AG10803 (cell line): ENCODE measurements around the gene SEC11A.

Experiments
- DNase-seq: peaks from one replicate; pipeline ENCODE4 v3.0.0; 2010; ENCODE audit warnings: low read depth
- H3K4me3 ChIP-seq: 2 replicates; pipeline ENCODE4 v1.5.1; 2011; ENCODE audit warnings: mild to moderate bottlenecking, low read length, control low read depth
- CTCF ChIP-seq: conservative IDR thresholded peaks from 2 replicates; pipeline ENCODE4 v1.5.1; 2011; ENCODE audit warnings: mild to moderate bottlenecking, low read length, control low read depth, inconsistent platforms

SEC11A gene

DNA sequence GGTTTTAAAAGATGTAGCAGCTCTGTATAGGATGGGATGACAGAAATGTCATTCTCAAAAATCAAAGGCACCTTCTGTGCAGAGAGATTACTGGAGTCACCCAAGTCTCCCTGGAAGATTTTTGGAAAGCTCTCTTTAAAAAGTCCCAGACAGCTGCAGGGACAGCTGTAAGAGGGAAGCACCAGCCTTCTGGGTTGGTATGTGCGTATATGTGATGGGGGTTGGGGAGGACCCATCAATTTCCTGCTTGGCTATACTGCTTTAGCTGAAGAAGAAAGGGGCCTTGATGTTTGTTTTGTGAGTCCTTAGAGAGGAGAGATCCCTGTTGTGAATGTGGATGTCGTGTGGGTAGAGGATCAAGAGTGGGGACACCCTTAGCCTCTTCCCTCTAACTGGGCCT, 5.4 kb upstream of the SEC11A start:
- H3K4me3 ChIP-seq = no peak overlapping the region
- no peak for TF ChIP-seq CTCF
- no peak for DNase-seq

GRCh38 chr15:84715441-84716035, 401 bp downstream of the SEC11A start:
- peak overlapping the region; percentile 93 for H3K4me3 ChIP-seq
- no peak for TF ChIP-seq CTCF
- peak; percentile 16 for DNase-seq

DNA sequence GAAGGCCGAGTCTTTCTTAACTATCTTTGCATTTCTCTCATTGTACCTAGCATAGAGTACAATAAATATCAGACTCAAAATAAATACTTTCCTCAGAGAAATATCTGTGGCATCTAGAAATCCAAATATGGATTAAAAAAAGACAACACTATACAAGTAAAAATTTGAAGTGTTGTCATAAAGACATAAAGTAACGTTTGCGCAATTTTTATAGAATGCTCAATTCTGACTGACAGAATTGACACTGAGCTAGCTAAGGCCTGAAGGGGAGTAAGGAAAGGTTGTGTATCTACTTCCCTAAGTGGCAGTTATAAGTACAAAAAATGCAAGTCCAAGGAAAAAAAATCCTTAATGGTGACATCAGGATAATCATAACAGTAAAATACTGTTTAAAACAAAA, 1.1 kb downstream of the SEC11A start:
- no peak for TF ChIP-seq CTCF
- peak overlapping the region; percentile 93 for H3K4me3 ChIP-seq
- no peak for DNase-seq

GRCh38 chr15:84714372-84714771, 1.6 kb downstream of the SEC11A start:
- no peak for DNase-seq
- TF ChIP-seq CTCF = no peak
- H3K4me3 ChIP-seq = peak overlapping the region; percentile 93

- no peak for TF ChIP-seq CTCF
- H3K4me3 ChIP-seq = no peak overlapping the region
- DNase-seq = no peak
Observed at GRCh38 chr15:84703808-84704207, 12.1 kb downstream of the SEC11A start.

DNA sequence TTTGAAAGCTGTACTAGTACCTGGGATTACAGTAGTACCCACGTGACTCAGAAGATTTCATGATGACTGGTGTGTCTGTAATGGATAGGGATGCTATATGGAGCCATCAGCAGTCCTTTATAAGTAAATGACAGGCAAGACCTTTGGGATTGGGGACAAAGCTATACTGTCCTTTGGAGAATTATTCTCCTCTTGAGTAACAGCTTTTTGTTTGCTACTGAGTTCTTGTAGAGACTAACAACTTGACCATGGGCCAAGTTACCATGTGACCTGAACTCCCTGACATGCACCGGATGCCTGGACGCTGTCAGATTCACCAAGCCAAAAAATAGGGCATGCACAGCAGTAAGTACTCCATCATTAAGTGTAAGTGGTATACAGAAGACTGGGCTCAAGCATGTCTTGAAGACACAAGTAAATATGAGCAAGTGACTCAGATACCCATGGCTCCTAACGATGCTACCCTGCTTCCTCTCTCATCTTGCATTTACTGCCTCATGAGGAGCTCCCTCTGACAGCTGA, 12.9 kb downstream of the SEC11A start:
- H3K4me3 ChIP-seq = no peak overlapping the region
- TF ChIP-seq CTCF = no peak
- peak; percentile 65 for DNase-seq

GRCh38 chr15:84699538-84700191, 16.3 kb downstream of the SEC11A start:
- H3K4me3 ChIP-seq = no peak overlapping the region
- TF ChIP-seq CTCF = no peak
- DNase-seq = no peak
